DND-41 (cell line): Measurements from ENCODE around the gene RPL36A.

Source experiments
- EZH2 ChIP-seq: IDR thresholded peaks from 3 replicates; pipeline ENCODE4 v1.6.1; 2012; ENCODE audit warnings: borderline replicate concordance, low read depth, mild to moderate bottlenecking, moderate library complexity, low read length, inconsistent platforms; ENCODE audit not compliant: severe bottlenecking
- TF ChIP-seq, protein P1 (sequence below): IDR thresholded peaks from 2 replicates; pipeline ENCODE4 v1.5.1; 2012; ENCODE audit warnings: borderline replicate concordance, low read length, moderate library complexity, mild to moderate bottlenecking; ENCODE audit not compliant: poor library complexity, severe bottlenecking; ENCODE audit errors: extremely low read depth

DNA sequence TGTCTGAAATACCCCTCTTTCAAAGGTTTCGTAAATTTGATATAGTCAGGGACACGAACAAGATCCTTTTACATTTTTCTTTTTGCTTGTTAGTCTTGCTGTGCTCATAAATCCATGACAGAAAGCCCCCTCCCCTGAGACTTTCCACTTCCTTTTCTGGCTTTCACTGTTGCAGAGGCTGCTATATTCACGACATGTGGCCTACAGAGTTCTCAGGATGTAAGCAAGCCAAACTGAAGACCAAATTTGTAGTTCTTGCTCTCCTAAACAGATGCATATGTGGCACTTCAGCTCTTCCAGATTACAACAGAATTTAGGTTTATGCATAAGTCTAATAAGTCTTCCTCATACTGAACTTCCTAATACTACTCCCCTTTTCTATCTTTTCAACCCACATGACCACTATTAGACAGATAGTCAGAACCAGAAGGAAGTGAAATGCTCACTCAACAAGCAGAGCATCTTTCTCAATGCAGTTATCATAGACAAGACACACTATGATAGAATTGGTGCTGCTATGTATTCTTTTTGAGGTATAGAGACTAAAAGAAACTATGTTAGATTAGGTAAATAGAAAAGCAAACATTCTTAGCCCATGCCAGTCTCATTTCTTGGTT is 19.8 kb upstream of the RPL36A start:
- TF ChIP-seq, protein P1, sequence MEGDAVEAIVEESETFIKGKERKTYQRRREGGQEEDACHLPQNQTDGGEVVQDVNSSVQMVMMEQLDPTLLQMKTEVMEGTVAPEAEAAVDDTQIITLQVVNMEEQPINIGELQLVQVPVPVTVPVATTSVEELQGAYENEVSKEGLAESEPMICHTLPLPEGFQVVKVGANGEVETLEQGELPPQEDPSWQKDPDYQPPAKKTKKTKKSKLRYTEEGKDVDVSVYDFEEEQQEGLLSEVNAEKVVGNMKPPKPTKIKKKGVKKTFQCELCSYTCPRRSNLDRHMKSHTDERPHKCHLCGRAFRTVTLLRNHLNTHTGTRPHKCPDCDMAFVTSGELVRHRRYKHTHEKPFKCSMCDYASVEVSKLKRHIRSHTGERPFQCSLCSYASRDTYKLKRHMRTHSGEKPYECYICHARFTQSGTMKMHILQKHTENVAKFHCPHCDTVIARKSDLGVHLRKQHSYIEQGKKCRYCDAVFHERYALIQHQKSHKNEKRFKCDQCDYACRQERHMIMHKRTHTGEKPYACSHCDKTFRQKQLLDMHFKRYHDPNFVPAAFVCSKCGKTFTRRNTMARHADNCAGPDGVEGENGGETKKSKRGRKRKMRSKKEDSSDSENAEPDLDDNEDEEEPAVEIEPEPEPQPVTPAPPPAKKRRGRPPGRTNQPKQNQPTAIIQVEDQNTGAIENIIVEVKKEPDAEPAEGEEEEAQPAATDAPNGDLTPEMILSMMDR = no peak
- TF ChIP-seq EZH2 = no peak
